Adipocyte (in vitro differentiated cells): ENCODE results near the gene WRAP73.

ENCODE experiments used
- DNase-seq: peaks from one replicate; pipeline ENCODE4 v3.0.0-alpha.2; 2015; ENCODE audit warnings: low read depth
- H3K27me3 ChIP-seq: replicated peaks from 2 replicates; pipeline ENCODE4 v1.7.0; 2013; ENCODE audit warnings: mild to moderate bottlenecking, low read length, moderate library complexity; ENCODE audit not compliant: control insufficient read depth, insufficient read depth
- H3K36me3 ChIP-seq: 2 replicates; pipeline ENCODE4 v1.7.0; 2013; ENCODE audit warnings: low read length, mild to moderate bottlenecking, moderate library complexity; ENCODE audit not compliant: control insufficient read depth, insufficient read depth, severe bottlenecking
- H3K4me1 ChIP-seq: 2 replicates; pipeline ENCODE4 v1.7.0; 2013; ENCODE audit warnings: mild to moderate bottlenecking, low read length, moderate library complexity; ENCODE audit not compliant: control insufficient read depth, insufficient read depth
- H3K4me3 ChIP-seq: 2 replicates; pipeline ENCODE4 v1.7.0; 2013; ENCODE audit warnings: mild to moderate bottlenecking, low read length, moderate library complexity
- H3K9ac ChIP-seq: 2 replicates; pipeline ENCODE4 v1.7.0; 2013; ENCODE audit warnings: mild to moderate bottlenecking, low read length, moderate library complexity
- H3K9me3 ChIP-seq: 2 replicates; pipeline ENCODE4 v1.7.0; 2013; ENCODE audit warnings: mild to moderate bottlenecking, low read length, moderate library complexity; ENCODE audit not compliant: control insufficient read depth

The WRAP73 gene

DNA sequence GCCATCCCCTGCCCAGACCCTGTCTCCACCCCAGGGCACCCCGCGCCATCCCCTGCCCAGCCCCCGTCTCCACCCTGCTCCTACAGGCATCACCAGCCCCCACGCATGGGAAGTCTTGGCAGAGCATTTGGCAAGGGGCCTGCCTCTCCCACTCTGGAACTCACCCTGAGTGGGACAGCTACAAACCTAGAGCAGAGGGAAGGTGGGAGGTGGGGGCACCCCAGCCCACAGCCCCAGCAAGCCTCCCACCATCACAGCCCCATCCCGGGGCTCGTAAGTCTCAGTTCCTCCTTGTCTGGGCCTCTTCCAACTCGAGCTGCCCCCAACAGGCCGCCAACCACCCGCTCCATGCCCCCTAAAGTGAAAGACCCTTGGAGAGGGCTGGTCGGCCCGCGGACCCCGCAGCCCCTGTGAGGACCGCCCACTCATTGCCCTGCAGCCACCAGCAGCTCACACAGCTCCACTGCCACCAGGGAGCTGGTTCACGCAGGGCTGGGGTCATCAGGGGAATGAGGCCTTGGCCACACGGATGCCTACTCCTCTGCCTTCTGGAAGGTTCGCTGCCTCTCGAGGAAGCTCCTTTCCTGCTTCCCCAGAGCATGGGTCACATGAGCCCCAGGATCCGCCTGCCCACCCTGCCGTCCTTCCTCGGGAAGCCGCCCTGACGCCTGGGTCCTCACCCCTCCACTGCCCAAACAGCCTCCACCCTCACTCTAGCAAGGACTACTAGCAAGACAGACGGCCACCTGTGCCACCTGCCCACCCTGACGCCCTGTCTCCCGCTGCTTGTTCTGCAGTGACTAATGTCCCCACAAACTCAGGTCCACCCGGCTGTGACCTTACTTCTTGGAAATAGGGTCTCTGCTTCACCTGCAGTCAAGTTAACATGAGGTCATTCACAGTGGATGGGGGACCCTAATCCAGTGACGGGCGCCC is 53.0 kb downstream of the WRAP73 start:
- Histone ChIP-seq H3K9ac (no peak overlapping the region), H3K36me3 (no peaks in the 10 kb centered on the region), H3K9me3 (no peaks in the 10 kb centered on the region), H3K27me3 (peaks cover 36% of the 10 kb centered on the region), H3K4me3 (no peak overlapping the region), H3K4me1 (peaks cover 5% of the 10 kb centered on the region)
- DNase-seq: no peak

DNA sequence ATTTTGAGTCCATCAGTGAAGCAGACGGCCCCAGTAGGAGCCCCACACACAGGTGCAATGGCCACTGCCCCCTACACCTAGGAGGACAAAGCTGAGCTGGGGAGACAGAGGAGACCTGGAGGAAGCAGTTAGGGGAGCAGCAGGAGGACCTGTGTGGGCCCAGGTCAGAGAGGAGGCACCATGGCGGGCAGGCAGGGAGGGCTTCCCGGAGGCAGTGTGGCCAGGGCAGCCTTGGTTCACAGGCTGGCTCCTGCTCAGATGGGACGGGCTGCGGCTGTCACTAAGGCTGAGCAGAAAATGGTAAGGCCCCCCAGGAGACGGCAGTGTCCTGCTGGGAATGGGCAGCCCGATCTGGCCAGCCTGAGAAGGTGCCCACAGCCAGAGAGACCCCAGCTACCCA is 54.0 kb downstream of the WRAP73 start:
- Histone ChIP-seq H3K36me3 (no peaks in the 10 kb centered on the region), H3K4me3 (no peak overlapping the region), H3K4me1 (peaks cover 5% of the 10 kb centered on the region), H3K9ac (no peak overlapping the region), H3K9me3 (no peaks in the 10 kb centered on the region), H3K27me3 (peaks cover 31% of the 10 kb centered on the region)
- DNase-seq: no peak

DNA sequence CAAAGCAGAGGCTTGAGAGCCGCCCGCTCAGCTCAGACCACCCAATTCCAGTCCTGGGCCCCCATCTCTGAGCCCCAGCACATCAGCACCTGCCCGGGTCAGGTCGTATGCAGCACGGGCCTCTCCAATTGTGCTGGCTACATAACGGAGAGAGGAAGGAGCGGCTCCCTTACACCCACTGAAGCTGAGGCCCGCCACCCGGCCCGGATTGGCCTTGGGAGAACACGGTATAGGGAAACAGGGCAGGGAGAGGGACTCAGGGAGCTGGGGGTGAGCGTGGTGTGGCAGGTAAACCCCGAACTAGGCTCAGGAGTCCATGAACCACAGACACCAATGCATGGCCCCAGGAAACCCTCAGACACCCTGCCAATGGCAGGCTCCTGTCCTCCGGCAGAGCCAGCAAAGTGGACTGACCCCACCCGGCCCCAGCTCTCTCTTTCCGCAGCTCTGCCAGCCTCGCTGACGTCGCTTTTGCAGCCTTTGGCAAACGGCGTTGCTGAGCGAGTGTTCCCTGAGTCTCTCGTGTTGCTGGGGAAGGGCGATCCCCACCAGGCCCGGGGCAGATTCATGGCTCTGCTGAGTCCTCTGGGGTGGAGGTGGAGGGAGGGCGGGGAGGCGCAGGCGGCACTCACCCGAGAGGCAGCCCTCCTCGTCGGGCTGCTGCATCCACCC is 55.1 kb downstream of the WRAP73 start:
- no peak overlapping the region for H3K4me3 ChIP-seq
- H3K27me3 ChIP-seq: peaks cover 28% of the 10 kb centered on the region
- no peaks in the 10 kb centered on the region for H3K9me3 ChIP-seq
- no peak overlapping the region for H3K9ac ChIP-seq
- H3K36me3 ChIP-seq: no peaks in the 10 kb centered on the region
- H3K4me1 ChIP-seq: peaks cover 5% of the 10 kb centered on the region
- DNase-seq: no peak

DNA sequence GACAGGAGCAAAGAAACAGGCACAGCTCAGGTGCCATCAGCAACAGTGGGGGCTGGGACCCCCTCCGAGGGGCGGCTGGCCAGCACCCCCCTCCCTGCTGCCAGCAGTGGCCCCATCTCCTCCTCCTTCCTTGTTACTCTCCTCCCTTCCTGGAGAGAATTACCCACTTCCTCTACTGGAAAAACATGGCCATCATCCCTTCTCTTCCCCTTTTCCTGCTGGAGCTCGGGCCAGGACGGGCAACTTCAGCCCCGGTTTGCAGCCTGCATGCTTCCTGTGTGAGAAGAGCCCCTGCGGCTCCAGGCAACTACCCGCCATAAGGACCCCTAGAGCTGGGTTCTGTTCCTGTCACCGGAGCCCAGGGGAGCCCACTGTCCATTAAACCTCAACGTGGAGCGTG is 56.2 kb downstream of the WRAP73 start:
- peaks cover 30% of the 10 kb centered on the region for H3K27me3 ChIP-seq
- H3K36me3 ChIP-seq: no peaks in the 10 kb centered on the region
- no peaks in the 10 kb centered on the region for H3K9me3 ChIP-seq
- H3K9ac ChIP-seq: no peak overlapping the region
- H3K4me3 ChIP-seq: no peak overlapping the region
- no peak for DNase-seq
- H3K4me1 ChIP-seq: peaks cover 5% of the 10 kb centered on the region

DNA sequence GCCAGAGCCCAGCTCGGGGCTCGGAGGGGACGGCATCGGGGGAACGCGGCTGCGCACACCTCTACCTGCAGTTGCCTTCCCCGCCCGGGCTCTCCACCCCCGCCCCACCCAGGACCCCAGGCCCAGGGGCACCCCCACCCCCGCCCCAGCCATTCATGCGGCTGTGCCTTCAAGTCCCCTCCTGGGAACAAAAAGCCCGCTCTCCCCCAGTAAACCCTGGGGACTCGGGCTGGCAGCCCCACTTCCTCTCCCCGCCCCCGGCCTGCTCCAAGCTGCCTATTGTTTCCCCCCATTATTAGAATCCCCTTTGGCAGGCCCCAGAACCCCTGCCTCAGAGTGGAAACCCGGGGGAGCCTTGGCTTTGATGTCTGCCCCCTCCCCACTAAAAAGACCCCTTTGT is 56.6 kb downstream of the WRAP73 start:
- peaks cover 3% of the 10 kb centered on the region for H3K4me1 ChIP-seq
- H3K9ac ChIP-seq: no peak overlapping the region
- no peak overlapping the region for H3K4me3 ChIP-seq
- DNase-seq: no peak
- H3K36me3 ChIP-seq: no peaks in the 10 kb centered on the region
- H3K27me3 ChIP-seq: peaks cover 34% of the 10 kb centered on the region
- H3K9me3 ChIP-seq: no peaks in the 10 kb centered on the region

DNA sequence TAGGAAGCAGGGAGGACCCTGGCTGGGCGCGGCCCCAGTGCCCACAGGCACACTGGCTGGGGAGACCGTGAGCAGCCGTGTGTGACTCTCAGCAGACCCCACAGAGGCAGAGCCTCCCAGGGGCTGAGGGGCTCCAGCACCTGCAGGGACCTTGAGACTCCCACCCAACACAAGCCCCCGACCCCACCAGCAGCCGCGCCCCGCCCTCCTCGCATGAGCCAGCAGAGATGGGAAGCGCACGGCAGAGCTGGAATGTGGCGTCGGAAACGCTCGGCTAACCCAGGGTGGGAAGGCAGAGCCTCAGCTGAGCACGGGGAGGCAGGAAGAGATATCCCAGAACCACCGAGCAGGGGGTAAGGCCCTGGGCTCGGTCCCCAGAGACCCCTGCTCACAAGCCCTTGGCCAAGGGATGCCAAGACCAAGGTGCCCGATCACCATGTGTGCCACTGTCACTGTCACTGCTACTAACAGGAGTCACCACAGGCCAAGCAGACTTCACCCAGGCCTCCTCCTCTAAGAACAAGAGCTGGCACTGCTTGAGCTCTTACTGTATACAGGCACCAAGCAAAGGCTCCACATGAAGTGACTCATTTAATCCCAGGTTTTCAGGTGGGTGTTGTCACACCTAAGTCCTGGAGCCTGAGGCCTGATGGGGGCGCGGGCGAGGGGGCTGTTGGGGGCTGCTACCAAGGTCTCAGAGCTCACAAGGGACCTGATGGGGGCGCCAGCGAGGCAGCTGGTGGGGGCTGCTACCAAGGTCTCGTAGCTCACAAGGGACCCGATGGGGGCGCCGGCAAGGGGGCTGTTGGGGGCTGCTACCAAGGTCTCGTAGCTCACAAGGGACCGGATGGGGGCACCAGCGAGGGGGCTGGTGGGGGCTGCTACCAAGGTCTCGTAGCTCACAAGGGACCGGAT is 58.7 kb downstream of the WRAP73 start:
- Histone ChIP-seq H3K4me3 (no peak overlapping the region), H3K27me3 (peaks cover 32% of the 10 kb centered on the region), H3K36me3 (no peaks in the 10 kb centered on the region), H3K4me1 (no peaks in the 10 kb centered on the region), H3K9me3 (no peaks in the 10 kb centered on the region), H3K9ac (no peak overlapping the region)
- no peak for DNase-seq

DNA sequence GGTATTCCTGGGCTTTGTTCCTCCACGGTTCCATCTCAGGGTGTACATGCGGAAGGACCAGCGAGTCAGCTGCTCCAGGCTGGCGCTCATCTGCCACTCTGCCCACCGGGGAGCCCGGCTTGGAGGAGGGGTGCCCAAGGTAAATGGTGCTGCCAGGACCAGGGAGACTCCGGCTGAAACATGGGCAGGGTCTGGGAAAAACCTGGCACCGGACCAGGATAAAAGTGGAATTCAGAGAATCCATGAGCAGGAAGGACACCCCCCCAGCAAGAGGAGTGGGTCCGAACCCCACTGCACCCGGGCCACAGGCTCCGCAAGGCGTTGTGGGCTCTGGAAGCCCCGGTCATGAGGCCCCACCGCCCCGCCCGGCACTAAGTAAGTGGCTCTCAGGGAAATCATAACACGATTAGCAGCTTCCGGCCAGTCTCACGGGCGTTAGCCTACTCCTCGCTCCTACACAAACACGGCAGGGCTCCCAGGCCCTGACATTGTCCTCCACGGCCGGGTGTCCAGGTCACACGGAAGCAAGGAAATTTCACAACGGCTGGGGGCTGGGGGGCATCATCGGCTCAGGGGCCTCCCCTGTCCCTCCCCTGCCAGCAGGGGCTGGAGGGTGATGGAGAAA is 59.7 kb downstream of the WRAP73 start:
- no peaks in the 10 kb centered on the region for H3K9me3 ChIP-seq
- no peaks in the 10 kb centered on the region for H3K36me3 ChIP-seq
- H3K9ac ChIP-seq: no peak overlapping the region
- no peak overlapping the region for H3K4me3 ChIP-seq
- H3K27me3 ChIP-seq: peaks cover 23% of the 10 kb centered on the region
- no peak for DNase-seq
- H3K4me1 ChIP-seq: no peaks in the 10 kb centered on the region

DNA sequence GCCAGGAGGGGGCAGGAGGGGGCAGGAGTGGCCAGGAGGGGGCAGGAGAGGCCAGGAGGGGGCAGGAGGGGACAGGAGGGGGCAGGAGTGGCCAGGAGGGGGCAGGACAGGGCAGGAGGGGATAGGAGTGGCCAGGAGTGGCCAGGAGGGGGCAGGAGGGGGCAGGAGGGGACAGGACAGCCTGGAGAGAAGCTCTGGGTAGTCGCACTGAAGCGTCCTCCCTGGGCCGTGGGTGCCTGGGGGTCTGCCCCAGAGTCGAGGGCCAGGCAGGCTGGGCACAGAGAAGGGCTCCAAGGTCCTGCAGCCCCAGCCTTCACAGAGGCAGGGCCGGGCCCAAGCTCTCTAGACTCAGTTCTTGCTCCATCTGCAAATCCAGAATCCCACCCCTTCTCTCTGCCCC is 61.5 kb downstream of the WRAP73 start:
- Histone ChIP-seq H3K4me1 (no peaks in the 10 kb centered on the region), H3K9ac (no peak overlapping the region), H3K4me3 (no peak overlapping the region), H3K36me3 (no peaks in the 10 kb centered on the region), H3K27me3 (peaks cover 34% of the 10 kb centered on the region), H3K9me3 (no peaks in the 10 kb centered on the region)
- no peak for DNase-seq

DNA sequence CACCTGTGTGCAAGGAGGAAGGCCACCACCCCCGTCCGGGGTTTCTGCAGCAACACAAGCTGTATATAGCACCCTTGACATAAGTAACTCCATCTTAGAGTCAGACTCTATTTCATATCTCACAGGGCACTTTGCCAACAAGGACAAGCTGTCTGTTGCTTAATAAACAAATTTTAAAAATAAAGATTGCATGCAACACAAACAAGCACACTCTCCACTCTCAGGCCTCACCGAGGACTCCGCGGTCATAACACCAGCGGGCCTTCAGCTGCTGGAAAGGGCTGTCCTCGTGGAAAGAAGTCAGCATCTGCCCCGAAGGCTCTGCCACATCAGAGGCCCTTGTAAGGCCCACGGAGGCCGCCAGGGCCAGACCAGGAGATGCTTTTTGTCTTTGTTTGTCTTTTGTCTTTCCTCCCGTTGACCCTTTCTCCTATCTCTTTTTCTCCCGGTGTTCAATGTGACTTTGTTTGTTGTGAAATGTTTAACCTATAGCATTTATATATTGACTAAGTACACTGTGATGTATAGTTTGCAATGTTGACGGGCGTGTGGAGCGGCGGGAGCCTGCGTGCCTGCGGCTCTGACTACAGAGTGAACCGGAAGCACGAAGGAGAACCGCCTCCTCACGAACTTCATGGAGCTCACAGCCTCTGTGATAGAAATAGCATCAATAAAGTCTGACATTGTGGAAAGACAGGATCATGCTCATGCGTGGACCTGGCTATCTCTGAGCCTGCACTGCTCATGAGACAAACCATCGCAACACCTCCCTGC is 62.7 kb downstream of the WRAP73 start:
- no peak for DNase-seq
- Histone ChIP-seq H3K4me1 (no peaks in the 10 kb centered on the region), H3K27me3 (peaks cover 42% of the 10 kb centered on the region), H3K36me3 (no peaks in the 10 kb centered on the region), H3K4me3 (no peak overlapping the region), H3K9ac (no peak overlapping the region), H3K9me3 (no peaks in the 10 kb centered on the region)

DNA sequence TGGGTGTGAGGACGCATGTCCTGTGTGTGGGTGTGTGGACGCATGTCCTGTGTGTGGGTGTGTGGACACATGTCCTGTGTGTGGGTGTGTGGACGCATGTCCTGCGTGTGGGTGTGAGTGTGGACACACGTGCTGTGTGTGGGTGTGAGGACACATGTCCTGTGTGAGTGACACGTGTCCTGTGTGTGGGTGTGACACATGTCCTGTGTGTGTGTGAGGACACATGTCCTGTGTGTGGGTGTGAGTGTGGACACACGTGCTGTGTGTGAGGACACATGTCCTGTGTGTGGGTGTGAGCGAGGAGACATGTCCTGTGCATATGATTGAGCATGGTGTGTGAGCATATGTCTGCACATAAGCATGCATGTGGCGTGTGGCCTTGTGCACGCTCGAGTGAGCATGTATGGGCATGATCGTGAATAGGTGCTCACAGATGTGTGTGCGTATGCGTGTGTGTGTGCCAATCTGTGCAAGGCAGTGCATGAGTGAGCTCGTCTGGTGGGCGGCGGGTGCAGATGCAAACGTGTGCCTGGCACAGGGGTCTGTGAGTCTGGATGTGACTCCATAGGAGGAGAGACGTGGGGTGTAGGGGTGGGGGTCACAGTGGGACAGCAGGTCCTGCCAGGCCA is 63.8 kb downstream of the WRAP73 start:
- Histone ChIP-seq H3K9ac (no peak overlapping the region), H3K4me1 (no peaks in the 10 kb centered on the region), H3K36me3 (no peaks in the 10 kb centered on the region), H3K4me3 (no peak overlapping the region), H3K27me3 (peaks cover 53% of the 10 kb centered on the region), H3K9me3 (no peaks in the 10 kb centered on the region)
- no peak for DNase-seq
